Measurements from ENCODE around the gene HOXC12.

DNA sequence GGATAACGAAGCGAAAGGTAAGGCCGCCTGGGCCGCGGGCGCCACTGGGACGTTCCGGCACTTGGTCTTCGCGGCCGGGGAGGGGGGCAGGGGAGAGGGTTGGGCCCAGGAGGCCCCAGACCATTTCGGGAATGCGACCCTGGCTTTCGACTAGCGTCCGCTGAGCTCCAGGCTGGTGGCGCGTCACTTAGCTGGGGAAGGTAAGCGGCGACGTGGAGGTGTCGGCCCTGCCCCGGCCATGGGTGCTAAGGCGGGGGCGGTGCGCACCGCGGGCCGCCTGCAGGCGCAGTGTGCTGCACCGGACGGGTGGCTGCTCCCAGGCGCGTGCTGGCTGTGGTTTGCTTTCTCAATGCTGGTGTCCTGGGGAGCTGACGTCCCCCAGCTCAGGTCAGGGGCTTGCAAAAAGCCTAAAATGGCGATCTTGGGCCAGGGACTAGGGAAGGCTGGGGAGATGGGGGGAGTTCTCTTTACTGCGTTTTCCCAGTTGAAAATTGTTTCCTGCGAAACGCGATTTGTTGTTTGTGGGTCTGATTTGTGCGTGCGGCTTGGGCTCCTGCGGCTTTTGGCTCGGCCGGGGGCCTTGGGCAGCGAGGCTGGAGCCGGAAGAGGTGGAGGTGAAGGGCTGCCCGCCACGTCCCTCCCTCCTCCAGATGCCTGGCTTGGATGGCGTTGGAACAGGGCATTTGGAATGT is 31.4 kb downstream of the HOXC12 start:
- no peak for TF ChIP-seq TAF1 (IDR thresholded peaks at IDR 0.05; ENCODE audit: low read depth)
- TF ChIP-seq, protein P1, sequence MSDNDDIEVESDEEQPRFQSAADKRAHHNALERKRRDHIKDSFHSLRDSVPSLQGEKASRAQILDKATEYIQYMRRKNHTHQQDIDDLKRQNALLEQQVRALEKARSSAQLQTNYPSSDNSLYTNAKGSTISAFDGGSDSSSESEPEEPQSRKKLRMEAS (IDR thresholded peaks at IDR 0.05), result peak; percentile 50; the same call in 1 of the 2 replicates
- TF ChIP-seq TCF12 (IDR thresholded peaks at IDR 0.05; ENCODE audit: low read depth), result no peak
- TF ChIP-seq NFIC (IDR thresholded peaks at IDR 0.05), result no peak
